ENCODE measurements around the gene ANKMY1.

The ANKMY1 gene

DNA sequence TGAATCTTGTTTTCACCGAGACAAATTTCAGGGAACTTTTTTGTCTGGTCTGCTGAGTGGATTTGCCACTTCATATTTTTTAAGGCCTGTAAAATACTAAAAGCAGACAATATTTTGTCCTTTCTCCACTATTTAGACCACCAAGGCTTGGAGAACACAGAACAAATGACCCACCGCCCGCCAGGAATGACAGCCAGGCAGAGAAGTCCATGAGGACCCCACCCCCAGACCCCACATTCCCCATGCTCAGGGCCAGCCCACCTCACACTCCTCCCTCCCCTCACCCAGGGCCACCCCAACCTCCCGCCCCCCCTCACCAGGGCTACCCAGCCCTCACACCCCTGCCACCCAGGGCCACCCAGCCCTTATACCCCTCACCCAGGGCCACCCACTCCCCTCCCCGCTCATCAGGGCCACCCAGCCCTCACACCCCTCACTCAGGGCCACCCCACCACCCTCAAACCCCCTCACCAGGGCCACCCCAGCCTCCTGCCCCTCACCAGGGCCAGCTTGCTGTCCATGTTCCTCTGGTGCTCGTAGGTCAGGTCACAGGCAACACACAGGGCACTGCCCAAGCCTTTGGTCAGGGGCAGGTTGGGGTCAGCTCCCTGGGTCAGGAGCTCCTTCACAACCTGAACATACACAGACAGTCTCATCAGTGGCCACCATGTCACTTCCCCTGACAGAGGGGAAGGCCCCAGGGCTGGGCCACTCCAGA lies 50.6 kb downstream of the ANKMY1 start:
- Histone ChIP-seq H3K9me3 (ENCODE audit: control insufficient read depth, insufficient read depth, low read depth, low read length) (no peaks in the 10 kb centered on the region), H3K4me3 (ENCODE audit: low read depth, low read length) (no peak overlapping the region), H3K4me1 (ENCODE audit: control insufficient read depth, insufficient read depth, low read length) (no peaks in the 10 kb centered on the region), H3K36me3 (ENCODE audit: control insufficient read depth in 2 of 2, insufficient read depth in 1 of 2, low read length in 2 of 2) (peaks cover 0 to 10% of the 10 kb centered on the region in 2 experiments; a peak in 1 of 3 replicates), H3K27ac (ENCODE audit: extremely low read depth, low read depth, low read length) (no peak overlapping the region)
- ChIA-PET POLR2A (no interaction called here), CTCF (interaction anchor here (1.3 kb wide), 1 partner anchor 58 kb away, joined by 3 read pairs; no protein-coding TSS in a partner anchor)
- no peak for TF ChIP-seq ZBTB21 (tag by site-specific recombination; IDR thresholded peaks at IDR 0.05)
- no peak for TF ChIP-seq ZNF121 (tag by site-specific recombination; IDR thresholded peaks at IDR 0.05)
- TF ChIP-seq ZNF416 (tag by site-specific recombination; IDR thresholded peaks at IDR 0.05) = no peak
- TF ChIP-seq YY2 (tag by site-specific recombination; IDR thresholded peaks at IDR 0.05) = no peak
- TF ChIP-seq ZNF169 (tag by site-specific recombination; IDR thresholded peaks at IDR 0.05) = no peak
- TF ChIP-seq INSM2 (tag by site-specific recombination; IDR thresholded peaks at IDR 0.05) = no peak
- no peak for TF ChIP-seq ZNF26 (tag by site-specific recombination; IDR thresholded peaks at IDR 0.05)
- no peak for TF ChIP-seq MZF1 (tag by site-specific recombination; IDR thresholded peaks at IDR 0.05; ENCODE audit: borderline replicate concordance)
- no peak for TF ChIP-seq ZNF174 (tag by site-specific recombination; IDR thresholded peaks at IDR 0.05)
- TF ChIP-seq REPIN1 (tag by site-specific recombination; IDR thresholded peaks at IDR 0.05; ENCODE audit: low read depth) = no peak
- TF ChIP-seq, protein P1, sequence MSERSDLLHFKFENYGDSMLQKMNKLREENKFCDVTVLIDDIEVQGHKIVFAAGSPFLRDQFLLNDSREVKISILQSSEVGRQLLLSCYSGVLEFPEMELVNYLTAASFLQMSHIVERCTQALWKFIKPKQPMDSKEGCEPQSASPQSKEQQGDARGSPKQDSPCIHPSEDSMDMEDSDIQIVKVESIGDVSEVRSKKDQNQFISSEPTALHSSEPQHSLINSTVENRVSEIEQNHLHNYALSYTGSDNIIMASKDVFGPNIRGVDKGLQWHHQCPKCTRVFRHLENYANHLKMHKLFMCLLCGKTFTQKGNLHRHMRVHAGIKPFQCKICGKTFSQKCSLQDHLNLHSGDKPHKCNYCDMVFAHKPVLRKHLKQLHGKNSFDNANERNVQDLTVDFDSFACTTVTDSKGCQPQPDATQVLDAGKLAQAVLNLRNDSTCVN (tag by site-specific recombination; optimal IDR thresholded peaks at IDR 0.05) = no peak
- TF ChIP-seq GLI4 (tag by site-specific recombination; IDR thresholded peaks at IDR 0.05) = no peak
- TF ChIP-seq ZNF148 (tag by site-specific recombination; IDR thresholded peaks at IDR 0.05; ENCODE audit: borderline replicate concordance) = no peak
- TF ChIP-seq ZNF670 (tag by site-specific recombination; IDR thresholded peaks at IDR 0.05; ENCODE audit: low read depth) = no peak
- TF ChIP-seq ZNF202 (tag by site-specific recombination; IDR thresholded peaks at IDR 0.05; ENCODE audit: borderline replicate concordance) = no peak
- no peak for TF ChIP-seq ZNF585B (tag by site-specific recombination; IDR thresholded peaks at IDR 0.05)

- ChIA-PET CTCF (interaction anchor here (0.9 to 1.2 kb wide), 2 partner anchors 9 to 11 kb away, joined by 3 read pairs; no protein-coding TSS in a partner anchor), POLR2A (no interaction called here)
- H3K4me1 ChIP-seq (ENCODE audit: control insufficient read depth, insufficient read depth, low read length) = no peaks in the 10 kb centered on the region
- no peak overlapping the region for H3K4me3 ChIP-seq (ENCODE audit: low read depth, low read length)
- TF ChIP-seq KLF1 (tag by site-specific recombination; IDR thresholded peaks at IDR 0.05) (no peak), ZNF518A (tag by site-specific recombination; conservative IDR thresholded peaks at IDR 0.05; ENCODE audit: low read depth) (no peak)
- peaks cover 0 to 5% of the 10 kb centered on the region in 2 experiments; a peak in 1 of 3 replicates for H3K36me3 ChIP-seq (ENCODE audit: control insufficient read depth in 2 of 2, insufficient read depth in 1 of 2, low read length in 2 of 2)
- no peak overlapping the region for H3K27ac ChIP-seq (ENCODE audit: extremely low read depth, low read depth, low read length)
- no peaks in the 10 kb centered on the region for H3K9me3 ChIP-seq (ENCODE audit: control insufficient read depth, insufficient read depth, low read depth, low read length)
These were observed 51.3 kb downstream of the ANKMY1 start for GRCh38 chr2:240506406-240507059.

Data from HEK293 (cell line).